K562 (cell line): ENCODE data around the gene FSCN2. TPM values are rescaled to one million over a fixed set of nuclear protein-coding genes. Genes with fewer than 3 reads are reported as not detected.
A peak's percentile ranks its signal among the peaks of the same experiment; 100 is the strongest.

Experiments
- ETV1 ChIP-seq: fragments of 450-650 bp; conservative IDR thresholded peaks from 2 replicates; pipeline ENCODE4 v1.6.1; 2016; ENCODE audit warnings: missing genetic modification characterization, control low read depth, low read depth, missing compliant biosample characterization
- JUN ChIP-seq, 2 experiments: sonication (generic) in 1 of 2; formaldehyde crosslinking in 1 of 2; IDR thresholded peaks; 2 replicates each; pipeline versions ENCODE4 v1.6.1 to v1.8.0; 2012 to 2022; ENCODE audit warnings: borderline replicate concordance in 2 of 2, mild to moderate bottlenecking in 2 of 2, improper control_type of control experiment in 1 of 2, low read depth in 1 of 2, low read length in 1 of 2, missing genetic modification reagents in 1 of 2
- NKRF ChIP-seq: fragments of 450-650 bp; IDR thresholded peaks from 2 replicates; pipeline ENCODE4 v1.6.1; 2016; ENCODE audit warnings: borderline replicate concordance
- NR2C2 ChIP-seq, 2 experiments: fragments of 200-800 bp in 1 of 2; sonication (Bioruptor generic) in 1 of 2; sonication (generic) in 1 of 2; formaldehyde crosslinking in 1 of 2; IDR thresholded peaks; 2 replicates each; pipeline versions ENCODE4 v1.6.1 to v1.8.0; 2016 to 2022; ENCODE audit warnings: mild to moderate bottlenecking in 1 of 2, missing compliant biosample characterization in 1 of 2, missing genetic modification characterization in 1 of 2, missing genetic modification reagents in 1 of 2
- PURB ChIP-seq: sonication (generic); formaldehyde crosslinking; IDR thresholded peaks from 2 replicates; pipeline ENCODE4 v1.9.0; 2021; ENCODE audit warnings: low read depth, mild to moderate bottlenecking, missing genetic modification reagents
- RREB1 ChIP-seq: fragments of 250-450 bp; sonication (Bioruptor Pico); IDR thresholded peaks from 2 replicates; pipeline ENCODE4 v1.4.0; 2020
- SIN3A ChIP-seq, 2 experiments: fragments of 150-350 bp in 1 of 2; IDR thresholded peaks; 2 replicates each; pipeline ENCODE4 v1.6.1; 2011 to 2016; ENCODE audit warnings: borderline replicate concordance in 2 of 2, low read depth in 2 of 2, low read length in 2 of 2, mild to moderate bottlenecking in 2 of 2, moderate library complexity in 2 of 2; ENCODE audit not compliant: control insufficient read depth in 1 of 2
- TRIM28 ChIP-seq: fragments of 450-650 bp; IDR thresholded peaks from 2 replicates; pipeline ENCODE4 v1.6.1; 2017
- XRCC3 ChIP-seq: fragments of 450-650 bp; IDR thresholded peaks from 2 replicates; pipeline ENCODE4 v1.6.1; 2017; ENCODE audit warnings: mild to moderate bottlenecking, moderate library complexity
- ZBTB12 ChIP-seq: fragments of 250-450 bp; sonication (Bioruptor Pico); IDR thresholded peaks from 2 replicates; pipeline ENCODE4 v1.4.0; 2020
- ZFPM2 ChIP-seq: fragments of 250-450 bp; sonication (Bioruptor Pico); IDR thresholded peaks from 2 replicates; pipeline ENCODE4 v1.5.1; 2022; ENCODE audit warnings: mild to moderate bottlenecking
- ZFX ChIP-seq: sonication (generic); formaldehyde crosslinking; IDR thresholded peaks from 2 replicates; pipeline ENCODE4 v1.8.0; 2022; ENCODE audit warnings: mild to moderate bottlenecking, missing genetic modification reagents, moderate library complexity
- ZNF121 ChIP-seq: sonication (generic); formaldehyde crosslinking; conservative IDR thresholded peaks from 2 replicates; pipeline ENCODE4 v1.8.0; 2022; ENCODE audit warnings: missing genetic modification reagents
- ZNF224 ChIP-seq: sonication (generic); formaldehyde crosslinking; IDR thresholded peaks from 2 replicates; pipeline ENCODE4 v1.8.0; 2022; ENCODE audit warnings: mild to moderate bottlenecking, missing genetic modification reagents
- ZNF311 ChIP-seq: fragments of 250-450 bp; sonication (Bioruptor Pico); IDR thresholded peaks from 2 replicates; pipeline ENCODE4 v1.4.0; 2020; ENCODE audit warnings: mild to moderate bottlenecking, moderate library complexity
- polyA plus RNA-seq, 8 experiments: library from polyadenylated mRNA; depleted of rRNA in 4 of 8; stranded (reverse) in 5 of 8; unstranded in 3 of 8; fragments of >200 nt; fragmentation: Nextera tagmentation in 2 of 8; fragmentation: Illumina TruSeq in 1 of 8; extraction: Ambion mirVana in 2 of 8; extraction: Trizol in 1 of 8; gene quantifications; 2 replicates each; pipeline versions ENCODE4 v1.2.1 to v1.2.3, GENCODE V29; 2011 to 2014; ENCODE audit warnings: inconsistent platforms in 1 of 8, missing spikeins in 1 of 8
- total RNA-seq, 7 experiments: library from RNA; depleted of rRNA in 6 of 7; stranded (reverse); fragments of >200 nt in 6 of 7; fragmentation: Illumina TruSeq in 2 of 7; extraction: Trizol in 2 of 7; gene quantifications; 2 replicates each; pipeline versions ENCODE4 v1.2.1 to v1.2.3, GENCODE V29; 2011 to 2021; ENCODE audit warnings: low replicate concordance in 1 of 7

The FSCN2 gene
- total and polyA plus RNA-seq, 9 of the 15 experiments (the other 6 are each of a cell fraction or from before 2014, with no cell fraction given) = 0.08 TPM; not detected in 8

- TF ChIP-seq NKRF = 0 out of 2 replicates have a peak, but pooled peaks have one; percentile 8
- TF ChIP-seq ZBTB12 (CRISPR knock-in tag) = no peak
- TF ChIP-seq JUN (IDR thresholded peaks at IDR 0.05; ENCODE audit: borderline replicate concordance, low read depth, low read length) = no peak
- no peak for TF ChIP-seq JUN (CRISPR knock-in tag; IDR thresholded peaks at IDR 0.05; ENCODE audit: borderline replicate concordance)
- no peak for TF ChIP-seq ZNF121 (CRISPR knock-in tag)
- TF ChIP-seq XRCC3 = no peak
- TF ChIP-seq RREB1 (CRISPR knock-in tag) = no peak
- 0 out of 2 replicates have a peak, but pooled peaks have one; percentile 53 for TF ChIP-seq NR2C2 (CRISPR knock-in tag; IDR thresholded peaks at IDR 0.05)
- peak; percentile 62; the same call in 1 of the 2 replicates for TF ChIP-seq NR2C2 (tag; IDR thresholded peaks at IDR 0.05)
- TF ChIP-seq PURB = no peak
- no peak for TF ChIP-seq TRIM28
- TF ChIP-seq ZNF224 (CRISPR knock-in tag) = no peak
- TF ChIP-seq SIN3A (IDR thresholded peaks at IDR 0.05; ENCODE audit: borderline replicate concordance in 2 of 2, control insufficient read depth in 1 of 2, low read depth in 2 of 2, low read length in 2 of 2) = peak in 1 of 2 experiments; percentile 74; a peak in 2 of 4 replicates
- TF ChIP-seq ZFPM2 (CRISPR knock-in tag) = 0 out of 2 replicates have a peak, but pooled peaks have one; percentile 58
- peak; percentile 86 for TF ChIP-seq ZFX (CRISPR knock-in tag)
- no peak for TF ChIP-seq ZNF311
- TF ChIP-seq ETV1 (tag) = no peak
These were observed 15.4 kb upstream of the FSCN2 start, which contains the start of gene ACTG1 (continued) for GRCh38 chr17:81512562-81513371.
